K562 (cell line): ENCODE results near the gene MEA1. TPM values are rescaled to one million over a fixed set of nuclear protein-coding genes. Genes with fewer than 3 reads are reported as not detected.

ENCODE experiments used
- BMI1 ChIP-seq: fragments of 150-350 bp; IDR thresholded peaks from 2 replicates; pipeline ENCODE4 v1.6.1; 2014; ENCODE audit warnings: low read length
- CREM ChIP-seq: IDR thresholded peaks from 2 replicates; pipeline ENCODE4 v1.6.1; 2014; ENCODE audit warnings: antibody characterized with exemption, low read depth
- GABPB1 ChIP-seq: sonication (generic); formaldehyde crosslinking; IDR thresholded peaks from 2 replicates; pipeline ENCODE4 v1.8.0; 2022; ENCODE audit warnings: mild to moderate bottlenecking, missing genetic modification reagents
- KLF16 ChIP-seq: IDR thresholded peaks from 2 replicates; pipeline ENCODE4 v1.6.1; 2016; ENCODE audit warnings: antibody characterized with exemption
- MTF1 ChIP-seq: fragments of 250-450 bp; sonication (Bioruptor Pico); IDR thresholded peaks from 2 replicates; pipeline ENCODE4 v1.9.0; 2021; ENCODE audit warnings: moderate library complexity, mild to moderate bottlenecking, inconsistent platforms, borderline replicate concordance
- NCOR1 ChIP-seq: fragments of 450-650 bp; IDR thresholded peaks from 2 replicates; pipeline ENCODE4 v1.6.1; 2016; ENCODE audit warnings: mild to moderate bottlenecking, moderate library complexity
- NR3C1 ChIP-seq: sonication (generic); formaldehyde crosslinking; IDR thresholded peaks from 2 replicates; pipeline ENCODE4 v1.8.1; 2022; ENCODE audit warnings: missing genetic modification reagents
- RBM17 ChIP-seq: fragments of 200-400 bp; formaldehyde crosslinking; IDR thresholded peaks from 2 replicates; pipeline ENCODE4 v1.6.1; 2017; ENCODE audit warnings: low read depth, mild to moderate bottlenecking, low read length, borderline replicate concordance
- SOX6 ChIP-seq: fragments of 450-650 bp; IDR thresholded peaks from 2 replicates; pipeline ENCODE4 v1.6.1; 2014; ENCODE audit warnings: mild to moderate bottlenecking
- TEAD1 ChIP-seq, 2 experiments: fragments of 450-650 bp in 1 of 2; sonication (generic) in 1 of 2; formaldehyde crosslinking; IDR thresholded peaks; 2 replicates each; pipeline versions ENCODE4 v1.4.0 to v1.8.0; 2020 to 2022; ENCODE audit warnings: mild to moderate bottlenecking in 2 of 2, missing genetic modification reagents in 1 of 2
- ZBTB8A ChIP-seq: fragments of 450-650 bp; IDR thresholded peaks from 2 replicates; pipeline ENCODE4 v1.6.1; 2018; ENCODE audit warnings: mild to moderate bottlenecking, moderate library complexity; ENCODE audit not compliant: partially characterized antibody
- polyA plus RNA-seq, 8 experiments: library from polyadenylated mRNA; depleted of rRNA in 4 of 8; stranded (reverse) in 5 of 8; unstranded in 3 of 8; fragments of >200 nt; fragmentation: Nextera tagmentation in 2 of 8; fragmentation: Illumina TruSeq in 1 of 8; extraction: Ambion mirVana in 2 of 8; extraction: Trizol in 1 of 8; gene quantifications; 2 replicates each; pipeline versions ENCODE4 v1.2.1 to v1.2.3, GENCODE V29; 2011 to 2014; ENCODE audit warnings: inconsistent platforms in 1 of 8, missing spikeins in 1 of 8
- total RNA-seq, 7 experiments: library from RNA; depleted of rRNA in 6 of 7; stranded (reverse); fragments of >200 nt in 6 of 7; fragmentation: Illumina TruSeq in 2 of 7; extraction: Trizol in 2 of 7; gene quantifications; 2 replicates each; pipeline versions ENCODE4 v1.2.1 to v1.2.3, GENCODE V29; 2011 to 2021; ENCODE audit warnings: low replicate concordance in 1 of 7
- TF ChIP-seq, protein P1 (sequence below): fragments of 450-650 bp; IDR thresholded peaks from 2 replicates; pipeline ENCODE4 v1.6.1; 2017; ENCODE audit warnings: mild to moderate bottlenecking, moderate library complexity
- TF ChIP-seq, protein P2 (sequence below): fragments of 250-450 bp; sonication (Bioruptor Pico); IDR thresholded peaks from 2 replicates; pipeline ENCODE4 v1.5.0; 2021; ENCODE audit warnings: mild to moderate bottlenecking, borderline replicate concordance
- TF ChIP-seq, protein P3 (sequence below), 2 experiments: IDR thresholded peaks; 2 replicates each; pipeline ENCODE4 v1.6.1; 2012; ENCODE audit warnings: improper control_type of control experiment in 2 of 2, low read depth in 2 of 2, low read length in 2 of 2, borderline replicate concordance in 1 of 2
- TF ChIP-seq, protein P4 (sequence below): fragments of 450-650 bp; formaldehyde crosslinking; IDR thresholded peaks from 2 replicates; pipeline ENCODE4 v1.4.0; 2020; ENCODE audit warnings: mild to moderate bottlenecking, moderate library complexity
- TF ChIP-seq, protein P5 (sequence below): fragments of 250-450 bp; sonication (Bioruptor Pico); IDR thresholded peaks from 2 replicates; pipeline ENCODE4 v1.9.0; 2021; ENCODE audit warnings: mild to moderate bottlenecking, inconsistent platforms
- TF ChIP-seq, protein P6 (sequence below): fragments of 250-450 bp; sonication (Bioruptor Pico); IDR thresholded peaks from 2 replicates; pipeline ENCODE4 v1.8.0; 2022; ENCODE audit warnings: inconsistent platforms

Gene MEA1
- total and polyA plus RNA-seq, 9 of the 15 experiments (the other 6 are each of a cell fraction or from before 2014, with no cell fraction given) = 86.8 to 210 (median 152) TPM

DNA sequence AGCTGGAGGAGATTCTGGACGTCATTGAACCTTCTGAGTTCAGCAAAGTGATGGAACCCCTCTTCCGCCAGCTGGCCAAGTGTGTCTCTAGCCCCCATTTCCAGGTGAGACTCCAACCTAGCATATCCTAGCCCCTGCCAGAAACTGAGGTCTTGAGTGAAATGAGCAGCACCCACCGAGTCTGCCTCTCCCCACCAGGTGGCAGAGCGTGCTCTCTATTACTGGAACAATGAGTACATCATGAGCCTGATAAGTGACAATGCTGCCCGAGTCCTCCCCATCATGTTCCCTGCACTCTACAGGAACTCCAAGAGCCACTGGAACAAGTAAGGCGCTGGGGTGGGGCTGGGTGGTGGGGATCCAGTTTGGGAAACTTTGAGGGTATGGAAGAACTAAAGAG is 4.6 kb downstream of the MEA1 start (continued):
- TF ChIP-seq, protein P1, sequence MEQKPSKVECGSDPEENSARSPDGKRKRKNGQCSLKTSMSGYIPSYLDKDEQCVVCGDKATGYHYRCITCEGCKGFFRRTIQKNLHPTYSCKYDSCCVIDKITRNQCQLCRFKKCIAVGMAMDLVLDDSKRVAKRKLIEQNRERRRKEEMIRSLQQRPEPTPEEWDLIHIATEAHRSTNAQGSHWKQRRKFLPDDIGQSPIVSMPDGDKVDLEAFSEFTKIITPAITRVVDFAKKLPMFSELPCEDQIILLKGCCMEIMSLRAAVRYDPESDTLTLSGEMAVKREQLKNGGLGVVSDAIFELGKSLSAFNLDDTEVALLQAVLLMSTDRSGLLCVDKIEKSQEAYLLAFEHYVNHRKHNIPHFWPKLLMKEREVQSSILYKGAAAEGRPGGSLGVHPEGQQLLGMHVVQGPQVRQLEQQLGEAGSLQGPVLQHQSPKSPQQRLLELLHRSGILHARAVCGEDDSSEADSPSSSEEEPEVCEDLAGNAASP = no peak
- TF ChIP-seq BMI1 (no peak), RBM17 (no peak), NCOR1 (no peak), CREM (0 out of 2 replicates have a peak, but pooled peaks have one; percentile 8), TEAD1 (CRISPR knock-in tag; IDR thresholded peaks at IDR 0.05) (no peak), KLF16 (no peak), MTF1 (CRISPR knock-in tag) (no peak), ZBTB8A (no peak), SOX6 (peak; percentile 68), GABPB1 (0 out of 2 replicates have a peak, but pooled peaks have one; percentile 19), NR3C1 (no peak)
- TF ChIP-seq, protein P2, sequence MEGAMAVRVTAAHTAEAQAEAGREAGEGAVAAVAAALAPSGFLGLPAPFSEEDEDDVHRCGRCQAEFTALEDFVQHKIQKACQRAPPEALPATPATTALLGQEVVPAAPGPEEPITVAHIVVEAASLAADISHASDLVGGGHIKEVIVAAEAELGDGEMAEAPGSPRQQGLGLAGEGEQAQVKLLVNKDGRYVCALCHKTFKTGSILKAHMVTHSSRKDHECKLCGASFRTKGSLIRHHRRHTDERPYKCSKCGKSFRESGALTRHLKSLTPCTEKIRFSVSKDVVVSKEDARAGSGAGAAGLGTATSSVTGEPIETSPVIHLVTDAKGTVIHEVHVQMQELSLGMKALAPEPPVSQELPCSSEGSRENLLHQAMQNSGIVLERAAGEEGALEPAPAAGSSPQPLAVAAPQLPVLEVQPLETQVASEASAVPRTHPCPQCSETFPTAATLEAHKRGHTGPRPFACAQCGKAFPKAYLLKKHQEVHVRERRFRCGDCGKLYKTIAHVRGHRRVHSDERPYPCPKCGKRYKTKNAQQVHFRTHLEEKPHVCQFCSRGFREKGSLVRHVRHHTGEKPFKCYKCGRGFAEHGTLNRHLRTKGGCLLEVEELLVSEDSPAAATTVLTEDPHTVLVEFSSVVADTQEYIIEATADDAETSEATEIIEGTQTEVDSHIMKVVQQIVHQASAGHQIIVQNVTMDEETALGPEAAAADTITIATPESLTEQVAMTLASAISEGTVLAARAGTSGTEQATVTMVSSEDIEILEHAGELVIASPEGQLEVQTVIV (CRISPR knock-in tag) = no peak
- TF ChIP-seq, protein P3, sequence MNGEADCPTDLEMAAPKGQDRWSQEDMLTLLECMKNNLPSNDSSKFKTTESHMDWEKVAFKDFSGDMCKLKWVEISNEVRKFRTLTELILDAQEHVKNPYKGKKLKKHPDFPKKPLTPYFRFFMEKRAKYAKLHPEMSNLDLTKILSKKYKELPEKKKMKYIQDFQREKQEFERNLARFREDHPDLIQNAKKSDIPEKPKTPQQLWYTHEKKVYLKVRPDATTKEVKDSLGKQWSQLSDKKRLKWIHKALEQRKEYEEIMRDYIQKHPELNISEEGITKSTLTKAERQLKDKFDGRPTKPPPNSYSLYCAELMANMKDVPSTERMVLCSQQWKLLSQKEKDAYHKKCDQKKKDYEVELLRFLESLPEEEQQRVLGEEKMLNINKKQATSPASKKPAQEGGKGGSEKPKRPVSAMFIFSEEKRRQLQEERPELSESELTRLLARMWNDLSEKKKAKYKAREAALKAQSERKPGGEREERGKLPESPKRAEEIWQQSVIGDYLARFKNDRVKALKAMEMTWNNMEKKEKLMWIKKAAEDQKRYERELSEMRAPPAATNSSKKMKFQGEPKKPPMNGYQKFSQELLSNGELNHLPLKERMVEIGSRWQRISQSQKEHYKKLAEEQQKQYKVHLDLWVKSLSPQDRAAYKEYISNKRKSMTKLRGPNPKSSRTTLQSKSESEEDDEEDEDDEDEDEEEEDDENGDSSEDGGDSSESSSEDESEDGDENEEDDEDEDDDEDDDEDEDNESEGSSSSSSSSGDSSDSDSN (IDR thresholded peaks at IDR 0.05; ENCODE audit: borderline replicate concordance in 1 of 2, low read depth in 2 of 2, low read length in 2 of 2) = no peak
- TF ChIP-seq, protein P4, sequence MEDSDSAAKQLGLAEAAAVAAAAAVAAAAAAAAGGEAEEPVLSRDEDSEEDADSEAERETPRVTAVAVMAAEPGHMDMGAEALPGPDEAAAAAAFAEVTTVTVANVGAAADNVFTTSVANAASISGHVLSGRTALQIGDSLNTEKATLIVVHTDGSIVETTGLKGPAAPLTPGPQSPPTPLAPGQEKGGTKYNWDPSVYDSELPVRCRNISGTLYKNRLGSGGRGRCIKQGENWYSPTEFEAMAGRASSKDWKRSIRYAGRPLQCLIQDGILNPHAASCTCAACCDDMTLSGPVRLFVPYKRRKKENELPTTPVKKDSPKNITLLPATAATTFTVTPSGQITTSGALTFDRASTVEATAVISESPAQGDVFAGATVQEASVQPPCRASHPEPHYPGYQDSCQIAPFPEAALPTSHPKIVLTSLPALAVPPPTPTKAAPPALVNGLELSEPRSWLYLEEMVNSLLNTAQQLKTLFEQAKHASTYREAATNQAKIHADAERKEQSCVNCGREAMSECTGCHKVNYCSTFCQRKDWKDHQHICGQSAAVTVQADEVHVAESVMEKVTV (CRISPR knock-in tag) = peak; percentile 58
- TF ChIP-seq, protein P5, sequence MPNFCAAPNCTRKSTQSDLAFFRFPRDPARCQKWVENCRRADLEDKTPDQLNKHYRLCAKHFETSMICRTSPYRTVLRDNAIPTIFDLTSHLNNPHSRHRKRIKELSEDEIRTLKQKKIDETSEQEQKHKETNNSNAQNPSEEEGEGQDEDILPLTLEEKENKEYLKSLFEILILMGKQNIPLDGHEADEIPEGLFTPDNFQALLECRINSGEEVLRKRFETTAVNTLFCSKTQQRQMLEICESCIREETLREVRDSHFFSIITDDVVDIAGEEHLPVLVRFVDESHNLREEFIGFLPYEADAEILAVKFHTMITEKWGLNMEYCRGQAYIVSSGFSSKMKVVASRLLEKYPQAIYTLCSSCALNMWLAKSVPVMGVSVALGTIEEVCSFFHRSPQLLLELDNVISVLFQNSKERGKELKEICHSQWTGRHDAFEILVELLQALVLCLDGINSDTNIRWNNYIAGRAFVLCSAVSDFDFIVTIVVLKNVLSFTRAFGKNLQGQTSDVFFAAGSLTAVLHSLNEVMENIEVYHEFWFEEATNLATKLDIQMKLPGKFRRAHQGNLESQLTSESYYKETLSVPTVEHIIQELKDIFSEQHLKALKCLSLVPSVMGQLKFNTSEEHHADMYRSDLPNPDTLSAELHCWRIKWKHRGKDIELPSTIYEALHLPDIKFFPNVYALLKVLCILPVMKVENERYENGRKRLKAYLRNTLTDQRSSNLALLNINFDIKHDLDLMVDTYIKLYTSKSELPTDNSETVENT (CRISPR knock-in tag) = no peak
- TF ChIP-seq, protein P6, sequence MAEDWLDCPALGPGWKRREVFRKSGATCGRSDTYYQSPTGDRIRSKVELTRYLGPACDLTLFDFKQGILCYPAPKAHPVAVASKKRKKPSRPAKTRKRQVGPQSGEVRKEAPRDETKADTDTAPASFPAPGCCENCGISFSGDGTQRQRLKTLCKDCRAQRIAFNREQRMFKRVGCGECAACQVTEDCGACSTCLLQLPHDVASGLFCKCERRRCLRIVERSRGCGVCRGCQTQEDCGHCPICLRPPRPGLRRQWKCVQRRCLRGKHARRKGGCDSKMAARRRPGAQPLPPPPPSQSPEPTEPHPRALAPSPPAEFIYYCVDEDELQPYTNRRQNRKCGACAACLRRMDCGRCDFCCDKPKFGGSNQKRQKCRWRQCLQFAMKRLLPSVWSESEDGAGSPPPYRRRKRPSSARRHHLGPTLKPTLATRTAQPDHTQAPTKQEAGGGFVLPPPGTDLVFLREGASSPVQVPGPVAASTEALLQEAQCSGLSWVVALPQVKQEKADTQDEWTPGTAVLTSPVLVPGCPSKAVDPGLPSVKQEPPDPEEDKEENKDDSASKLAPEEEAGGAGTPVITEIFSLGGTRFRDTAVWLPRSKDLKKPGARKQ (CRISPR knock-in tag) = no peak
